IMR-90 (cell line): Measurements from ENCODE around the gene ALPK3. TPM values are rescaled to one million over a fixed set of nuclear protein-coding genes. Genes with fewer than 3 reads are reported as not detected.

ENCODE experiments used
- ATAC-seq: fragments of 200-7000 bp; cut with Tn5 transposase; 2 replicates; pipeline ENCODE4 v1.9.1; 2020; ENCODE audit warnings: low read depth, mild to moderate bottlenecking, moderate library complexity
- BruUV-seq: library from RNA; stranded (reverse); fragments of 400-500 nt; replicated peaks from 2 replicates; lab custom pipeline; 2021; lab: Mats Ljungman, UMichigan
- CTCF ChIA-PET: fragments of 300-600 bp; formaldehyde crosslinking; extraction: SDS; loops from one replicate; lab custom pipeline; 2021; ENCODE audit warnings: antibody characterized with exemption; lab: Yijun Ruan, JAX
- POLR2A ChIA-PET: fragments of 300-600 bp; sonication (Branson Sonifier 250); formaldehyde crosslinking; loops from one replicate; lab custom pipeline; 2022; ENCODE audit warnings: antibody characterized with exemption; ENCODE audit not compliant: unreplicated experiment; lab: Charles Lee
- DNase-seq: peaks from one replicate; pipeline ENCODE4 v3.0.0; 2013
- H2AFZ ChIP-seq: replicated peaks from 2 replicates; pipeline ENCODE3; 2013; ENCODE audit warnings: low read length, mild to moderate bottlenecking; ENCODE audit not compliant: poor library complexity
- H2AK5ac ChIP-seq: 2 replicates; pipeline ENCODE4 v1.6.1; 2013; ENCODE audit warnings: low read depth, low read length, inconsistent platforms
- H2AK9ac ChIP-seq: replicated peaks from 2 replicates; pipeline ENCODE3; 2013; ENCODE audit warnings: mild to moderate bottlenecking, low read depth, low read length, moderate library complexity; ENCODE audit not compliant: poor library complexity
- H2BK120ac ChIP-seq: 2 replicates; pipeline ENCODE4 v1.6.1; 2013; ENCODE audit warnings: low read depth, low read length, inconsistent platforms
- H2BK15ac ChIP-seq: 3 replicates; pipeline ENCODE4 v1.6.1; 2013; ENCODE audit warnings: low read depth, low read length, inconsistent platforms
- H2BK20ac ChIP-seq: 2 replicates; pipeline ENCODE4 v1.6.1; 2013; ENCODE audit warnings: low read depth, mild to moderate bottlenecking, inconsistent platforms, low read length, moderate library complexity
- H2BK5ac ChIP-seq: 2 replicates; pipeline ENCODE4 v1.6.1; 2013; ENCODE audit warnings: mild to moderate bottlenecking, low read depth, low read length, inconsistent platforms; ENCODE audit not compliant: poor library complexity, severe bottlenecking
- H3K14ac ChIP-seq: replicated peaks from 2 replicates; pipeline ENCODE4 v1.6.1; 2013; ENCODE audit warnings: low read depth, low read length, inconsistent platforms
- H3K18ac ChIP-seq: 2 replicates; pipeline ENCODE4 v1.6.1; 2013; ENCODE audit warnings: low read depth, low read length, control low read depth
- H3K23ac ChIP-seq: 2 replicates; pipeline ENCODE4 v1.6.1; 2013; ENCODE audit warnings: low read depth, low read length, inconsistent platforms
- H3K27ac ChIP-seq: 2 replicates; pipeline ENCODE4 v1.5.1; 2013; ENCODE audit warnings: mild to moderate bottlenecking, control low read depth, low read length; ENCODE audit not compliant: insufficient read depth
- H3K27me3 ChIP-seq: 2 replicates; pipeline ENCODE4 v1.6.1; 2013; ENCODE audit warnings: low read length; ENCODE audit not compliant: control insufficient read depth, insufficient read depth
- H3K36me3 ChIP-seq: 2 replicates; pipeline ENCODE4 v1.6.1; 2013; ENCODE audit warnings: low read length, mixed read lengths; ENCODE audit not compliant: control insufficient read depth, insufficient read depth
- H3K4ac ChIP-seq: 2 replicates; pipeline ENCODE4 v1.6.1; 2013; ENCODE audit warnings: low read depth, low read length, inconsistent platforms
- H3K4me1 ChIP-seq: 2 replicates; pipeline ENCODE4 v1.6.1; 2013; ENCODE audit warnings: low read length, mixed read lengths; ENCODE audit not compliant: control insufficient read depth, insufficient read depth
- H3K4me2 ChIP-seq: 2 replicates; pipeline ENCODE4 v1.6.1; 2013; ENCODE audit warnings: low read depth, mild to moderate bottlenecking, control low read depth, low read length, moderate library complexity
- H3K4me3 ChIP-seq: 2 replicates; pipeline ENCODE4 v1.5.1; 2013; ENCODE audit warnings: low read depth, mild to moderate bottlenecking, control low read depth, low read length, moderate library complexity; ENCODE audit not compliant: insufficient read depth
- H3K56ac ChIP-seq: 2 replicates; pipeline ENCODE4 v1.6.1; 2013; ENCODE audit warnings: low read length, inconsistent platforms; ENCODE audit not compliant: insufficient read depth; ENCODE audit errors: extremely low read depth
- H3K79me1 ChIP-seq, 2 experiments: 2 replicates each; pipeline ENCODE4 v1.6.1; 2013; ENCODE audit warnings: low read length in 2 of 2, inconsistent platforms in 1 of 2, low read depth in 1 of 2
- H3K9ac ChIP-seq: 2 replicates; pipeline ENCODE4 v1.6.1; 2013; ENCODE audit warnings: low read depth, low read length, control low read depth
- H3K9me1 ChIP-seq: 2 replicates; pipeline ENCODE4 v1.6.1; 2013; ENCODE audit warnings: low read length, inconsistent platforms; ENCODE audit not compliant: insufficient read depth
- H3K9me3 ChIP-seq: 2 replicates; pipeline ENCODE4 v1.6.1; 2013; ENCODE audit warnings: low read length; ENCODE audit not compliant: control insufficient read depth, insufficient read depth
- H4K20me1 ChIP-seq: 2 replicates; pipeline ENCODE4 v1.6.1; 2013; ENCODE audit warnings: low read length, inconsistent platforms; ENCODE audit not compliant: insufficient read depth
- H4K5ac ChIP-seq: 2 replicates; pipeline ENCODE4 v1.6.1; 2013; ENCODE audit warnings: mild to moderate bottlenecking, low read depth, low read length, control low read depth
- H4K8ac ChIP-seq, 2 experiments: 2 replicates each; pipeline ENCODE4 v1.6.1; 2013; ENCODE audit warnings: low read depth in 2 of 2, low read length in 2 of 2, control low read depth in 1 of 2, inconsistent platforms in 1 of 2
- H4K91ac ChIP-seq: 2 replicates; pipeline ENCODE4 v1.6.1; 2013; ENCODE audit warnings: low read depth, low read length, inconsistent platforms; ENCODE audit not compliant: insufficient read depth
- BHLHE40 ChIP-seq: fragments of 150-350 bp; IDR thresholded peaks from 2 replicates; pipeline ENCODE4 v1.6.1; 2016; ENCODE audit warnings: mild to moderate bottlenecking, low read depth, low read length
- CEBPB ChIP-seq: IDR thresholded peaks from 2 replicates; pipeline ENCODE4 v1.6.1; 2012; ENCODE audit warnings: low read depth, low read length, improper control_type of control experiment
- CHD1 ChIP-seq: IDR thresholded peaks from 2 replicates; pipeline ENCODE4 v1.6.1; 2012; ENCODE audit warnings: low read depth, low read length, improper control_type of control experiment
- CTCF ChIP-seq: conservative IDR thresholded peaks from 2 replicates; pipeline ENCODE4 v1.5.1; 2012; ENCODE audit warnings: mild to moderate bottlenecking, low read depth, low read length, improper control_type of control experiment
- ELK1 ChIP-seq: fragments of 150-350 bp; IDR thresholded peaks from 2 replicates; pipeline ENCODE4 v1.6.1; 2016; ENCODE audit warnings: low read depth, mild to moderate bottlenecking, low read length, moderate library complexity, borderline replicate concordance
- FOS ChIP-seq: fragments of 150-350 bp; IDR thresholded peaks from 2 replicates; pipeline ENCODE4 v1.6.1; 2016; ENCODE audit warnings: low read depth, low read length
- MAFK ChIP-seq: IDR thresholded peaks from 2 replicates; pipeline ENCODE4 v1.6.1; 2012; ENCODE audit warnings: low read depth, low read length, improper control_type of control experiment
- MAZ ChIP-seq: IDR thresholded peaks from 2 replicates; pipeline ENCODE4 v1.6.1; 2012; ENCODE audit warnings: low read depth, mild to moderate bottlenecking, low read length, improper control_type of control experiment, moderate library complexity, borderline replicate concordance
- MXI1 ChIP-seq: IDR thresholded peaks from 2 replicates; pipeline ENCODE4 v1.6.1; 2012; ENCODE audit warnings: low read depth, mild to moderate bottlenecking, low read length, moderate library complexity, borderline replicate concordance
- NFE2L2 ChIP-seq: fragments of 150-350 bp; IDR thresholded peaks from 2 replicates; pipeline ENCODE4 v1.6.1; 2016; ENCODE audit warnings: low read depth, mild to moderate bottlenecking, low read length
- POLR2A ChIP-seq: IDR thresholded peaks from 2 replicates; pipeline ENCODE4 v1.6.1; 2012; ENCODE audit warnings: mild to moderate bottlenecking, low read depth, low read length
- RAD21 ChIP-seq: IDR thresholded peaks from 2 replicates; pipeline ENCODE4 v1.6.1; 2012; ENCODE audit warnings: low read length, improper control_type of control experiment
- RCOR1 ChIP-seq: IDR thresholded peaks from 2 replicates; pipeline ENCODE4 v1.6.1; 2012; ENCODE audit warnings: mild to moderate bottlenecking, low read length, improper control_type of control experiment; ENCODE audit not compliant: insufficient replicate concordance
- RFX5 ChIP-seq: IDR thresholded peaks from 2 replicates; pipeline ENCODE4 v1.8.0; 2012; ENCODE audit warnings: low read depth, mild to moderate bottlenecking, low read length, moderate library complexity
- SMC3 ChIP-seq: fragments of 150-350 bp; IDR thresholded peaks from 2 replicates; pipeline ENCODE4 v1.6.1; 2016; ENCODE audit warnings: low read depth, mild to moderate bottlenecking, antibody characterized with exemption, low read length, moderate library complexity
- WGBS, 2 experiments: methylation state at CpG; one replicate each; pipeline versions ENCODE4 v1.1.5 to v1.1.7; 2013; ENCODE audit warnings: missing lambda C conversion rate in 2 of 2; ENCODE audit not compliant: insufficient read length in 1 of 2; ENCODE audit errors: extremely low coverage in 2 of 2; 5-methylcytosine and 5-hydroxymethylcytosine counted together
- dilution Hi-C: fragments of 300-500 bp; cut with HindIII; formaldehyde crosslinking; loops from one replicate; pipeline ENCODE4 v1.14.3; 2018; ENCODE audit warnings: low sequenced_read_pairs; ENCODE audit not compliant: unreplicated experiment
- in situ Hi-C: fragments of 300-500 bp; cut with MboI; formaldehyde crosslinking; loops from 3 replicates; pipeline ENCODE4 v1.14.3; 2019; ENCODE audit warnings: low sequenced_read_pairs, inconsistent platforms, mixed read lengths
- intact Hi-C: fragments of 100-400 bp; cut with micrococcal nuclease; formaldehyde crosslinking; loops from 2 replicates; pipeline ENCODE4 v1.10.0; 2022
- polyA plus RNA-seq, 3 experiments: library from polyadenylated mRNA; depleted of rRNA; stranded (reverse); fragments of >200 nt; gene quantifications; 2 replicates each; pipeline ENCODE4 v1.2.3, GENCODE V29; 2012; ENCODE audit warnings: low replicate concordance in 1 of 3
- total RNA-seq: library from RNA; depleted of rRNA; stranded (reverse); fragments of >200 nt; gene quantifications from 2 replicates; pipeline ENCODE4 v1.2.3, GENCODE V29; 2012
- TF ChIP-seq, protein P1 (sequence below): fragments of 150-350 bp; IDR thresholded peaks from 2 replicates; pipeline ENCODE4 v1.6.1; 2017; ENCODE audit warnings: mild to moderate bottlenecking, antibody characterized with exemption, low read length, low read depth

ALPK3 gene
- total and polyA plus RNA-seq, 2 of the 4 experiments (the other 2 are of a cell fraction) = under 0.01 to 0.26 TPM

DNA sequence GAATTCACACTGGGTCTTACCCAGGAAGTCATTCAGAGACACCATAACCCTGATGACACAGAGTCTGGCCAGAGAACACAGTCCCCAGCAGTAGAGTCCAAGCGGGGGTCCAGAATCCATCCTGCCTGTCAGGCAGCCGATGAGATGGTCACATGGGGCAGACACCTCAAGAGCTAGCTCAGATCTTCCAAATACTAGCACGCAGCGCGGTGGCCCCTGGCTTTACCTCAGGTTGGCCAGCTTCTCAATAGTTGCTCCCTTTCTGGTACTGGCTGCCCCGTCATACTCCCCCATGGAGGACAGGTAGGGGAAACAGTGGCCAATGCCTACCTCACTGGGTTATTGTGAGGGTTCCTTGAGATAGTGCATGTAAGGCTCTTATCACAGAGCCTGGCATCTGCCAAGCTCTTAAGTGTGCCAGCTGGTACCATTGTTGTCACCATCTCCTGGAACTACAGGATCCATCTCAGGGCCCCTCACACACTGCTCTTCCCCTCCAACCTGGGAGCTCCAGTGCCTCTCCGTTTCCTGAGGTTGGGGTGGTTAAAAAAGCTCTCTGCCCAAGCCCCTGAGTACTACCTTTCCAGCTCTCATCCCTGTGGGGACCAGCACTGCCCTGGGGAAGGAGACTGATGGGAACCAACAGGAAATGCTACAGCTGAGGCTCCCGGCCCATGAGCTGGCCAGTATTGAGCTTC is 63.8 kb downstream of the ALPK3 start:
- H3K14ac ChIP-seq = no peak overlapping the region
- no peak overlapping the region for H4K5ac ChIP-seq
- H3K23ac ChIP-seq = no peak overlapping the region
- H4K20me1 ChIP-seq = no peaks in the 10 kb centered on the region
- ATAC-seq = no peak
- no peak overlapping the region for H2BK15ac ChIP-seq
- 78% methylated on average over 4 of the region's 8 CpGs; no CpG with 5 or more reads in 1 of the 2 experiments for WGBS, 2 experiments
- no peak overlapping the region for H4K91ac ChIP-seq
- no peak overlapping the region for H3K56ac ChIP-seq
- H2AFZ ChIP-seq = no peak overlapping the region
- dilution Hi-C loops (no loop called here), intact Hi-C loops (no loop called here), in situ Hi-C loops (no loop called here)
- ChIA-PET CTCF (no interaction called here), POLR2A (no interaction called here)
- no peaks in the 10 kb centered on the region for H3K36me3 ChIP-seq
- no peaks in the 10 kb centered on the region for H3K4me1 ChIP-seq
- peaks cover 26% of the 10 kb centered on the region for H3K27me3 ChIP-seq
- H3K9me1 ChIP-seq = no peaks in the 10 kb centered on the region
- H3K4me2 ChIP-seq = no peak overlapping the region
- H3K4ac ChIP-seq = no peak overlapping the region
- no peak overlapping the region for H2AK5ac ChIP-seq
- H3K4me3 ChIP-seq = no peak overlapping the region
- no peak overlapping the region for H4K8ac ChIP-seq
- H3K79me1 ChIP-seq = no peaks in the 10 kb centered on the region
- no peak overlapping the region for H3K18ac ChIP-seq
- no peak for TF ChIP-seq POLR2A
- no peak for TF ChIP-seq FOS
- no peak for TF ChIP-seq RAD21
- no peak for TF ChIP-seq CEBPB
- TF ChIP-seq CHD1 = no peak
- no peak for TF ChIP-seq BHLHE40
- TF ChIP-seq SMC3 = no peak
- TF ChIP-seq, protein P1, sequence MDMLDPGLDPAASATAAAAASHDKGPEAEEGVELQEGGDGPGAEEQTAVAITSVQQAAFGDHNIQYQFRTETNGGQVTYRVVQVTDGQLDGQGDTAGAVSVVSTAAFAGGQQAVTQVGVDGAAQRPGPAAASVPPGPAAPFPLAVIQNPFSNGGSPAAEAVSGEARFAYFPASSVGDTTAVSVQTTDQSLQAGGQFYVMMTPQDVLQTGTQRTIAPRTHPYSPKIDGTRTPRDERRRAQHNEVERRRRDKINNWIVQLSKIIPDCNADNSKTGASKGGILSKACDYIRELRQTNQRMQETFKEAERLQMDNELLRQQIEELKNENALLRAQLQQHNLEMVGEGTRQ = no peak
- TF ChIP-seq MAZ = no peak
- TF ChIP-seq NFE2L2 = no peak
- TF ChIP-seq CTCF = no peak
- no peak for TF ChIP-seq RFX5
- no peak for TF ChIP-seq MXI1
- no peak for TF ChIP-seq ELK1
- no peak for TF ChIP-seq RCOR1
- TF ChIP-seq MAFK = no peak
- H2BK5ac ChIP-seq = no peak overlapping the region
- H2BK120ac ChIP-seq = no peak overlapping the region
- no peaks in the 10 kb centered on the region for H3K9me3 ChIP-seq
- no peak overlapping the region for H3K27ac ChIP-seq
- H3K9ac ChIP-seq = no peak overlapping the region
- no peak overlapping the region for H2BK20ac ChIP-seq
- no peak for DNase-seq
- no peak overlapping the region for H2AK9ac ChIP-seq
- BruUV-seq = no TSS peak
